HG02798 (cell line): ENCODE results near the gene MTO1.
"Not testable (repeated sequence)": the region's sequence is repeated elsewhere in the genome, so short reads cannot be mapped to it uniquely, and the experiment has no call there.

Source experiments
- ATAC-seq: cut with Tn5 transposase; IDR thresholded peaks from one replicate; pipeline ENCODE4 v1.9.1; 2021; ENCODE audit warnings: mild to moderate bottlenecking; ENCODE audit not compliant: unreplicated experiment, poor library complexity

The MTO1 gene

GRCh38 chr6:73523434-73524123 lies 62.0 kb downstream of the MTO1 start:
- peak; percentile 49 for ATAC-seq

- no peak for ATAC-seq
These were observed 64.2 kb downstream of the MTO1 start for GRCh38 chr6:73525546-73526330.

DNA sequence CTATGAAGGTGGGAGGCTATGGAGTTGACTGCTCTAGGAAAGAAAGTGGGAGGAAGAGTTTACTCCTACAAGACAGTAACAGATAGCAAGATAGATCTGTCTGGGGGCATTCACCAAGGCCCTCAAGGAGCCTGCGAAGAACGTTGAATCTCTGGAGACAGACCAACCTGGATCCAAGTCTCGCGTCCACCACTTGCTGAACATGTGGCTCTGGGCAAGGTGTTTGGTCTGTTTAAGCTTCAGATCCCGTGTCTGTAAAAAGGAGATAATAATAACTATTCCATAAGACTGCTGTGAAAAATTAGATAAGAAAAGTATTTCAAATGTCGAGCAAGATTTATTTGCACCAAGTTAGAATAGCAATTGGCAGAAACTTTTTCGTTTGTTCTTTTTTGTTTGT lies 67.4 kb downstream of the MTO1 start:
- no peak for ATAC-seq

DNA sequence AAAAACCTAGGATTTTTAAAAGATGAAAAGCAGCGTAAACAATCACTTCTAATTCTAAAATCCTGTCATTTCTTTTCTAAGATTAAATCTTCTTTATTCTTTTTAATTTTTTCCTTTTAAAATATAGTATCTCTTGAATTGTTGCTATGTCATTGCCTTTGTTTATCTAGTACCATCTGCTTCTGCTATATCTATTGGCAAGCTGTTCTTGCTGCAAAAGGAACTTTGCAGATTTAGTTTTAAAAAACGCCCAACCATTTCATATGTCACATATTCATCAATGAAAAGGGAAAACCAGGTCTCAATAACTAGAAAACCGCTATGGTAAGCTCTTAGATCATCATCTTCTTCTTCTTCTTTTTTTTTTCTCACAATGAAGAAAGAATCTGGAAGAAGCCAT lies 70.8 kb downstream of the MTO1 start:
- ATAC-seq, result no peak

GRCh38 chr6:73534628-73535027 lies 73.1 kb downstream of the MTO1 start:
- no peak for ATAC-seq

DNA sequence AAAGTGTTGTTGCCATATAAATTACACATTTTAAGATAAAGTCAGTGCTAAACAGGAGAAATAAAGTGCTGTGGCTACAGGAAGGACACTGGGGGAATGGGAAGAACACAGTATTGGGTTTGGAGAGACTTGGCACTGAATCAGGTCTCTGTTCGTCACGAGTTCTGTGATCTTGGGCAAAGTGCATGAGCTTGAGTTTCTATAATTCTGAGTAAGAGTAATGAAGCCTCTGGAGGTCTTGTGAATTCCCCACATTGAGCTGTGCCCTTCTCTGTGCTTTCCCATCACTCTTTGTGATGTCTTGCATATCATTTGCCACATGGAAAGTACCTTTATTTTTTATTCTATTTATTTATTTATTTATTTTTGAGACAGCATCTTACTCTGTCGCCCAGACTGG lies 76.1 kb downstream of the MTO1 start:
- no peak for ATAC-seq

GRCh38 chr6:73538116-73538779 lies 76.7 kb downstream of the MTO1 start:
- ATAC-seq, result no peak

DNA sequence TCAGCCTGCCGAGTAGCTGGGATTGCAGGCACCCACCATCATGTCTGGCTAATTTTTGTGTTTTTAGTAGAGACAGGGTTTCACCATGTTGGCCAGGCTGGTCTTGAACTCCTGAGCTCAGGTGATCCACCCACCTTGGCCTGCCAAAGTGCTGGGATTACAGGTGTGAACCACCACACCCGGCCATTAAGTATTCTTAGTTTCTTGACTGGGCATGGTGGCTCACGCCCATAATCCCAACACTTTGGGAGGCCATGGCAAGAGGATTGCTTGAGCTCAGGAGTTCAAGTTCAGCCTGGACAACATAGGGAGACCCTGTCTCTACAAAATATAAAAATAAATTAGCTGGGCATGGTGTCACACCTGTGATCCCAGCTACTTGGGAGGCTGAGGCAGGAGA lies 80.9 kb downstream of the MTO1 start:
- ATAC-seq, result not testable (repeated sequence)

GRCh38 chr6:73542891-73543290 lies 81.4 kb downstream of the MTO1 start:
- ATAC-seq, result no peak

- ATAC-seq, result no peak
These were observed 85.5 kb downstream of the MTO1 start for GRCh38 chr6:73547036-73547435.

- no peak for ATAC-seq
These were observed 87.2 kb downstream of the MTO1 start for GRCh38 chr6:73548458-73549446.

DNA sequence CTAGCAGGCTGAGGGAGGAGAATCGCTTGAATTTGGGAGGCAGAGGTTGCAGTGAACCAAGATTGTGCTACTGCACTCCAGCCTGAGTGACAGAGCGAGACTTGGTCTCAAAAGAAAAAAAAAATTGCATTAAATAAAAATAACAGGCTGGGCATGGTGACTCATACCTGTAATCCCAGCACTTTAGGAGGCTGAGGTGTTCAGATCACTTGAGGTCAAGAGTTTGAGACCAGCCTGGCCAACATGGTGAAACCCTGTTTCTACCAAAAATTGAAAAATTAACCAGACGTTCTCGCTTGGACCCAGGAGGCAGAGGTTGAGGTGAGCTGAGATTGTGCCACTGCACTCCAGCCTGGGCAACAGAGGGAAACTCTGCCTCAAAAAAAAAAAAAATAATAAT lies 89.6 kb downstream of the MTO1 start:
- ATAC-seq, result not testable (repeated sequence)

DNA sequence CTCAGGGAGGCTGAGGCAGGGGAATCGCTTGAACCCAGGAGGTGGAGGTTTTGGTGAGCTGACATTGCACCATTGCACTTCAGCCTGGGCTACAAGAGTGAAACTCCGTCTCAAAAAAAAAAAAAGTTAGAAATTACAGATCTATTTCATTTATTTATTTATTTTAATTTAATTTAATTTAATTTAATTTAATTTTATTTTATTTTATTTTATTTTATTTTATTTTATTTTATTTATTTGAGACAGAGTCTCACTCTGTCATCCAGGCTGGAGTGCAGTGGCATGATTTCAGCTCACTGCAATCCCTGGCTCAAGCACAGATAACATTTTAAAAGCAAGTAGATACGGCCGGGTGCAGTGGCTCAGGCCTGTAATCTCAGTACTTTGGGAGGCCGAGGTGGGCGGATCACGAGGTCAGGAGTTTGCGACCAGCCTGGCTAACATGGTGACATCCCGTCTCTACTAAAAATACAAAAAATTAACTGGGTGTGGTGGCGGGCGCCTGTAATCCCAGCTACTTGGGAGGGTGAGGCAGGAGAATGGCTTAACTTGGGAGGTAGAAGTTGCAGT lies 93.9 kb downstream of the MTO1 start:
- not testable (repeated sequence) for ATAC-seq

- no peak for ATAC-seq
These were observed 95.3 kb downstream of the MTO1 start for GRCh38 chr6:73556836-73557235.
